GM18508 (cell line): ENCODE measurements around the gene PLCH1.

ENCODE experiments used
- ATAC-seq: cut with Tn5 transposase; IDR thresholded peaks from one replicate; pipeline ENCODE4 v1.9.1; 2021; ENCODE audit warnings: moderate number of reproducible peaks; ENCODE audit not compliant: insufficient read depth, unreplicated experiment

PLCH1 gene

GRCh38 chr3:155327430-155327829 is 417.4 kb downstream of the PLCH1 start:
- ATAC-seq = no peak

- no peak for ATAC-seq
These were observed 418.0 kb downstream of the PLCH1 start for GRCh38 chr3:155326901-155327300.

GRCh38 chr3:155326244-155326643 is 418.6 kb downstream of the PLCH1 start:
- no peak for ATAC-seq
